Parathyroid adenoma (tissue), 2 donors: ENCODE results near the gene PAMR1.

Experiments
- H2AFZ ChIP-seq: fragments of 300-600 bp; sonication (generic); one replicate; pipeline ENCODE4 v1.7.0; 2017; ENCODE audit warnings: antibody characterized with exemption, mild to moderate bottlenecking
- H3K27ac ChIP-seq: fragments of 300-600 bp; sonication (generic); one replicate; pipeline ENCODE4 v1.7.0; 2017
- H3K27me3 ChIP-seq: fragments of 300-600 bp; sonication (generic); one replicate; pipeline ENCODE4 v1.7.0; 2017; ENCODE audit warnings: low read length; ENCODE audit not compliant: control insufficient read depth, insufficient read depth
- H3K36me3 ChIP-seq: fragments of 300-600 bp; sonication (generic); one replicate; pipeline ENCODE4 v1.7.0; 2017; ENCODE audit warnings: low read length; ENCODE audit not compliant: control insufficient read depth, insufficient read depth
- H3K4me1 ChIP-seq: fragments of 300-600 bp; sonication (generic); one replicate; pipeline ENCODE4 v1.7.0; 2017; ENCODE audit warnings: control low read depth
- H3K4me2 ChIP-seq: fragments of 300-600 bp; sonication (generic); one replicate; pipeline ENCODE4 v1.7.0; 2017; ENCODE audit warnings: low read length
- H3K4me3 ChIP-seq: fragments of 300-600 bp; sonication (generic); one replicate; pipeline ENCODE4 v1.7.0; 2017; ENCODE audit warnings: low read depth, low read length
- H3K79me2 ChIP-seq: fragments of 300-600 bp; sonication (generic); one replicate; pipeline ENCODE4 v1.7.0; 2017; ENCODE audit warnings: control low read depth
- H3K9ac ChIP-seq: fragments of 300-600 bp; sonication (generic); one replicate; pipeline ENCODE4 v1.7.0; 2017; ENCODE audit warnings: mild to moderate bottlenecking
- H3K9me3 ChIP-seq: fragments of 300-600 bp; sonication (generic); one replicate; pipeline ENCODE4 v1.7.0; 2017; ENCODE audit warnings: low read length; ENCODE audit not compliant: control insufficient read depth
- TF ChIP-seq, protein P1 (sequence below): fragments of 300-600 bp; sonication (generic); IDR thresholded peaks from one replicate; pipeline ENCODE4 v1.7.0; 2017; ENCODE audit warnings: antibody characterized with exemption, mild to moderate bottlenecking
- donor health status: primary hyperparathyroidism.

Gene PAMR1

DNA sequence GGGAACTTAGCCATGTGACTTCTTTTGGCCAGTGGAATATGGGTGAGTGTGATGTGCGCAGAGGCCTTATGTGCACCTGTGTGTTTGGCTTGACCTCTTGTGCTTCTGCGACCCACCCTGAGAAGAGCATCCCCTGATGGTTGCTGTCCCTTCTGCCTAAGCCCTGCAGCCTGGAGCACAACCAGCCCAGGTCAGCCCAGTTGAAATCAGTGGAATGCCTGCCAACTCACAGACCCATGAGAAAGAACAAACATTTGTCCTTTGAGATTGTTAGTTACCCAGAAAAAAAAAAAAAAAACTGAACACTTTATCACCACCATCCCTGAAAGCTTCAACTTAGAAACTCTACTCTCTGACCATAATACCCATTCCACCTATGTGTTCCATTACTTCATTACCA is 38.5 kb downstream of the PAMR1 start:
- no peak overlapping the region for H2AFZ ChIP-seq
- no peak overlapping the region for H3K27ac ChIP-seq
- TF ChIP-seq, protein P1, sequence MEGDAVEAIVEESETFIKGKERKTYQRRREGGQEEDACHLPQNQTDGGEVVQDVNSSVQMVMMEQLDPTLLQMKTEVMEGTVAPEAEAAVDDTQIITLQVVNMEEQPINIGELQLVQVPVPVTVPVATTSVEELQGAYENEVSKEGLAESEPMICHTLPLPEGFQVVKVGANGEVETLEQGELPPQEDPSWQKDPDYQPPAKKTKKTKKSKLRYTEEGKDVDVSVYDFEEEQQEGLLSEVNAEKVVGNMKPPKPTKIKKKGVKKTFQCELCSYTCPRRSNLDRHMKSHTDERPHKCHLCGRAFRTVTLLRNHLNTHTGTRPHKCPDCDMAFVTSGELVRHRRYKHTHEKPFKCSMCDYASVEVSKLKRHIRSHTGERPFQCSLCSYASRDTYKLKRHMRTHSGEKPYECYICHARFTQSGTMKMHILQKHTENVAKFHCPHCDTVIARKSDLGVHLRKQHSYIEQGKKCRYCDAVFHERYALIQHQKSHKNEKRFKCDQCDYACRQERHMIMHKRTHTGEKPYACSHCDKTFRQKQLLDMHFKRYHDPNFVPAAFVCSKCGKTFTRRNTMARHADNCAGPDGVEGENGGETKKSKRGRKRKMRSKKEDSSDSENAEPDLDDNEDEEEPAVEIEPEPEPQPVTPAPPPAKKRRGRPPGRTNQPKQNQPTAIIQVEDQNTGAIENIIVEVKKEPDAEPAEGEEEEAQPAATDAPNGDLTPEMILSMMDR, result no peak
- H3K9ac ChIP-seq, result no peak overlapping the region
- no peaks in the 10 kb centered on the region for H3K9me3 ChIP-seq
- no peaks in the 10 kb centered on the region for H3K36me3 ChIP-seq
- H3K4me1 ChIP-seq, result no peaks in the 10 kb centered on the region
- no peak overlapping the region for H3K4me2 ChIP-seq
- no peak overlapping the region for H3K4me3 ChIP-seq
- no peaks in the 10 kb centered on the region for H3K79me2 ChIP-seq
- H3K27me3 ChIP-seq, result no peaks in the 10 kb centered on the region

DNA sequence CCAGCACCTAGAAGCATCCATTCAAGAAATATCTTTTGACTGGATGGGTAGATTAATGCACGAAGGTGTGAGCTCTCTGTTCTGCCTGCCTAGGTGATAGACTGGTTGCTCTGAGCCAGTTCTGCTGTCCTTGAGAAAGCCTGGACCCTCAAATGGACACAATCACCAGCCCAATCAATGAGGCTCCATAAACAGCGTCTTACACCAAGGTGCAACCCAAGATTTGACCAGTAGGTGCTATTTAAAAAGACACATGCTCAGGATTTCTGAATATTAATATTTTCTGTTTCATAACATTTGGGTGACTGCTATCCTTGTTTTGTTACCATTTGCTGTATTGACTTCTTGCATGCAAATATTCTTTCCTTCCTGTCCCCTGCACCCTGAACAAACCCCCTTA is 39.0 kb downstream of the PAMR1 start:
- H3K27ac ChIP-seq, result no peak overlapping the region
- H3K79me2 ChIP-seq, result no peaks in the 10 kb centered on the region
- H2AFZ ChIP-seq, result no peak overlapping the region
- no peaks in the 10 kb centered on the region for H3K27me3 ChIP-seq
- no peaks in the 10 kb centered on the region for H3K4me1 ChIP-seq
- no peaks in the 10 kb centered on the region for H3K9me3 ChIP-seq
- no peaks in the 10 kb centered on the region for H3K36me3 ChIP-seq
- no peak overlapping the region for H3K9ac ChIP-seq
- H3K4me2 ChIP-seq, result no peak overlapping the region
- H3K4me3 ChIP-seq, result no peak overlapping the region
- TF ChIP-seq, protein P1, result no peak

DNA sequence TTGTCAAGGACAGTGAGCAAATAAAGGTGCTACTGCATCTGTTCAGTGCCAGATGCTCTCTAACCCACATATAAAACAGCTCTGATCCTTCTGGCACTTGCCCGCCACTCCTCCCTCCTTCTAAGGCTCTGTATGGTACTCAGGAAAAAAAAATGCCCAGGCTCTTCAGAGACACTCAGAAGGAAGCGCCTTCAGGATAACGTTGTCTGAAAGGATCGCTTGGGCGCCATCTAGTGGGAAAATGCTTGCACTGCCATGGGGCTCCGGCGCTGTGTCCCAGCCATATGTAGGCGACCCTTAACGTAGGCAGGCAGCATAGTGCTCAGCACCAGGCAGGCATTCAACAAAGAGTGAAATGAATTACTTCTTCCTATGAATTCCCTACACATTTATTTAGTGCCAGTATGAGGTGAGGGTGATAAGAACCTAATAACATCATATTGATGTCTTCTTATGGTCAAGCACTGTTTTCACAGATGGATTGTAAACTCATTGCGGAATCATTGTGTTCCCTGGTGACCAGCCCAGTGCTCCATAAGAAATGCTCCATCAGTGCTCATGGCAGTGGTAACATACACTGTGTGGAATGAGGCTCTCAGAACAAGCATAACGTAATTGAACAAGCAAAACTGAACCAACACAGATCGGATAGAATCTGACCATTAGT is 39.6 kb downstream of the PAMR1 start:
- H3K79me2 ChIP-seq, result no peaks in the 10 kb centered on the region
- no peak overlapping the region for H3K4me2 ChIP-seq
- H3K9ac ChIP-seq, result no peak overlapping the region
- H2AFZ ChIP-seq, result no peak overlapping the region
- H3K27me3 ChIP-seq, result no peaks in the 10 kb centered on the region
- no peaks in the 10 kb centered on the region for H3K9me3 ChIP-seq
- H3K4me3 ChIP-seq, result no peak overlapping the region
- TF ChIP-seq, protein P1, result peak; percentile 60
- no peaks in the 10 kb centered on the region for H3K4me1 ChIP-seq
- H3K36me3 ChIP-seq, result no peaks in the 10 kb centered on the region
- H3K27ac ChIP-seq, result no peak overlapping the region

DNA sequence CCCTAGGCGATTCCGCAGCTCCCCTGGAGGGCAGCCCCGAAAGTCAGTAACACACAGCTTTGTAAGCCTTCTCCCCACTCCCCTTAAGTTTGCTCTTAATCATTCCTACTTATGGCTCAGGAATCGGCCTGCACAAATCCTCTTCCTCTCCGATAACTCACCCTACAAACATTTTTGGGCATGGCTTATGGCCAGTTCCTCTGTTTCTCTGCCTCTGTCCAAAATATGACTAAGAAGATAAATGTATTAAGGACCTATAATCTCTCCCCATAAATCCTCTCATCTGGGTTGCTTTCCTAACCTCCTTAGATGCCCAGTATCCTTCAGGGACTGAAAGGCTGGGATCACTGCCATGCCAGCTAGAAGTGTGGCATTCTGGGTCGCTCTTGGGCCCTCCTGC is 41.0 kb downstream of the PAMR1 start:
- no peak overlapping the region for H2AFZ ChIP-seq
- H3K4me2 ChIP-seq, result no peak overlapping the region
- H3K9ac ChIP-seq, result no peak overlapping the region
- H3K9me3 ChIP-seq, result no peaks in the 10 kb centered on the region
- H3K79me2 ChIP-seq, result no peaks in the 10 kb centered on the region
- TF ChIP-seq, protein P1, result no peak
- H3K36me3 ChIP-seq, result no peaks in the 10 kb centered on the region
- no peak overlapping the region for H3K27ac ChIP-seq
- no peaks in the 10 kb centered on the region for H3K4me1 ChIP-seq
- no peak overlapping the region for H3K4me3 ChIP-seq
- no peaks in the 10 kb centered on the region for H3K27me3 ChIP-seq

DNA sequence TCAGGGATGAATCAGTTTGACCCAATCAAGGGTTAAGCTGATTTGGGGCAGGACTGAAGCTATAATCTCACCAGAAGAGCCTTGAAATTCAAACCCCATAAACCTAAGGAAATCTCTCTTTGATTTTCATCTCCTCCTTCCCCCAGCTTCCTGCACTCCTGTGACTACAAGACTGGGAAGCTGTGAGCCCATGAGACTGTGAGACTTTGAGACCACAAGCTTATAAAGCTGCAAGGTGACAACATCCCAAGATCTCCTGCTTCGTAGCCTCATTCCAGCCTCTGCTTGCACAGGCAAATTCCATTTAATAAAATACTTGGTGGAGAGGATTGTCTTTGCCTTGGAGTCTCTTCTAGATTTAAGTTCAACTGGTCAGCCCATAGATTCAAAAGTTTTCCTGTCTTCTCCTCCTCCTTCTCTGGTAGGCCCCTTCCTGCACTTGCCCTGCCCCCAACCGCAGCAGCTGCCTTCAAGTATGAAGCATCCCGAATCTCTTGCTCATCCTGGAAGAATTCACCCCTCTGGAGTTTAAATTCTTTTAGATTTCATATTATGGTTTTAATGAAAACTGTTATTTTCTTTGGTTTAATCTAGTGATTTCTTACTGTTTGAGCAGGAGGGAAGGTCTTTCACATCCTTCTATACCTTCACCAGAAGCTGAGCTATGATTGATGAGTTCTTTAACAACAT is 42.1 kb downstream of the PAMR1 start:
- Histone ChIP-seq H3K9me3 (no peaks in the 10 kb centered on the region), H3K4me1 (no peaks in the 10 kb centered on the region), H3K36me3 (no peaks in the 10 kb centered on the region), H2AFZ (no peak overlapping the region), H3K9ac (no peak overlapping the region), H3K27me3 (no peaks in the 10 kb centered on the region), H3K79me2 (no peaks in the 10 kb centered on the region), H3K27ac (no peak overlapping the region), H3K4me2 (no peak overlapping the region), H3K4me3 (no peak overlapping the region)
- TF ChIP-seq, protein P1, result no peak
